Activated T-cell treated with anti-CD3 and anti-CD28 coated beads for 24 hours (primary cell): ENCODE measurements around the gene SMIM27.
A peak's percentile ranks its signal among the peaks of the same experiment; 100 is the strongest.

Source experiments
- DNase-seq: peaks from one replicate; pipeline ENCODE4 v3.0.0-alpha.2; 2020; ENCODE audit warnings: low read depth

The SMIM27 gene

DNA sequence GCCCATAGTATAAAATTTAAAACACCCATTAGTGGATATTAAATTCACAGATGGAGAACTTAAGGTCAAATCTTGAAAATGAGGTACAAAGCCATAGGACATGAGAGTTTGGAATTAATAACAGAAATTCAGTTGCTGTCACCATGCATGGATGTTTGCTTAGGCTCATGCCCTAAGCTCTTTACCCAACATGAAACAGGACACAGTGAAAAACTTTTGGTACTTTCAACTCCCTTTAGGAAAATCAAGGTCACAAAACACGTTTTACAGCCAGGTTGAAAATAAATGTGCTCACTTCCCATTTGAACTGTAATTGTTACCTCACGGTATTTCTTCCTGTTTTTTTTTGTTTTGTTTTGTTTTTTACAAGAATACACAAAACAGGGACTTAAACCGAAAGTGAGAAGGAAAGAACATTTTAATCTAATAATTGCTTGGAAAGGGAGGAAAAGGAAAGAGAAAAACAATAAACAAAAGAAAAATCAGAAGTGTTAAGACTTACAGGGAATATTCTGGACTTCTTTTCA lies 6.3 kb downstream of the SMIM27 start:
- DNase-seq: no peak

DNA sequence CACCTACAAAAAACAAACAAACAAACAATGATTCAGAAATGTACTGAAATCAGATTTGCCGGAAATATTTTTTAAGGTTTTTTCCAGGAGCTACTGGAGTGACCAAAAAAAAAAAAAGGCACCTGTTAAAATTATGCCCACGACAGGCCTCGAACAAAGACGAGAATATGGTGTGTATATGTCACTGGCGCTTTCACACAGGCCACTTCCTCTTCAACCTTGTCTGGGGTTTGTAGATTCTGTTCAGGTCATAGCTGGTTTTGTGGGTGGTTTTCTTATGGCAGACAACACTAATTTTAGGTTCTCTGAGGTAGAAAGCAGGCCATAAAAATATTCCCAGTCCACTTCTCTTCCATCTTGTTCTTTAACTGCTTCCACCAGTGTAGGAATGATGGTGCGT lies 13.8 kb downstream of the SMIM27 start:
- DNase-seq: no peak

DNA sequence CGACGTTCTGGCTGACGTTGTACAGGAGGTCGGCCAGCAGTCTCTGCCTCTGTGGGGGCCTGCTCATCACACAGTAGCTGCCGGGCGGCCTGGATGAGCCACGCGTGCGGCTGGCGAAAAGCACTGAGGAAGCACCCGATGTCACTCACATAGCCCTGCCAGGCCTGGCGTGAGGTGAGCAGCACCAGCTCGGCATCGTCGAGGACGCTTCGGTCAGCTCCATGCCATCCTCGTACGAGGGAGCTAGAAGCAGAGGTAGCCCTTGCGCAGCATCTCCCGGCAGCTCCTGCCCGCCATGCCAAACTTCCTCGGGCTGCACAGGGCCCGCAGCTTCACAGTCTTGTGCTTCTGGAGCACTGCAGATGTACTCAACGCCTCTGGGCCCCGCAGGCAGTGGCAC lies 14.6 kb downstream of the SMIM27 start:
- DNase-seq: no peak

DNA sequence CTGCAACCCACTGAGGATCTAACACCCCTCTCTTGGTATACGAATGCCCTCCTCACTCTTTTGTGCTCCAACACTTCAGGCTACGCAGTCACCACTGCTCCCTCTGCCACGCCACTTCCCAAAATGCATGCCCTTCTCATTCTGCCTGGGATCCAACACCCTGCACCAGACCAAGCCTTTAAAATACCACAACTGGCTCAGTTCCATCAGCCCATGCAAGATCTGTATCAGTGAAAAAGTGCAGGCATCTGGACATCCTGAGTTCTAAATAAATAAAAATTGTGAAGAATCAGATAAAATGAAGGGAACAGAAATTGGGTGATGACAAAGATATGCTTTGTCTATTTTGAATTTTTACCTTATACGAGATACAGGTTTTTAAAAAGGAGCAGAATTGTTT lies 18.1 kb downstream of the SMIM27 start:
- DNase-seq: no peak

DNA sequence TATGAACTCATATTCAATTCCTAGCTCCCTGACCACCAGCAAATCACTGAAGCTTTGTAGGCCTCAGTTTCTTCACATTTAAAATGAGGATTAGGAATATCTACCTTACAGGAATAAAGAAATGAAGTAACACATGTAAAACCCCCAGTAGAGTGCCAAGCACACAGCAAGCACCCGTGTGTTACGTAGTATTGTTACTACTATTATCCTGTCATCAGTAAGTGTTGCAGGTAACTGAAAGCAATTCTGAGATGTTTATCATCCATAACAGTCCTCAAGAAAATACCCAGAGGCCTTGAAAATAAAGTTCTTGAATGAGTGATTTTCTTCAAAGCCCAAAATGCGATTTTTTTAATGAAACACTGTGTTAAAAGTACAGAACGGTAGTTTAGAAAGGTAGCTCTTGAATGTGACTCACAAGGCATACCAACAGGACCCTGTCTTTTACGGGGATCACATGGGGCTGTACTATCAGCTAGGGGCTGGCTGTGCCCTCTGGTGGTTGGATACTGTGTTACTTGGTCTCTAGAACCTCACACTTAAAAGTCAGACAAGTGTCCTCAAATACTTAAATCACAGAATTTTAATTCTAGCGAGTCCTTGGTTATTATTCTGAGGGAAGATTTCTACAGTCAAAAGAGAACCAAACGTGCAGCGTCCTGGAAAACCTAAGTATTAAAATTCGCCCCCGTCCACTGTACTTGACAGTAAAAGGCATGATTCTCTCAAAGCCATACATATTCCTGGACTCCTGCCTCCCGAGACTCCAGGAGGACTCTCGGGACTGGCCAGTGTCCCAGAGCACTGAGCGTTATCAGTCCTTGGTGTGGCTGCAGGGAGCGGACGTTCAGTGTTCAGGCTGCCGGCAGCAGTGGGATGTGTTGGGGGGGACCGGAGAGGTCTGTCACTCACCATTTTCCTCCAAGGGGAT lies 20.1 kb downstream of the SMIM27 start:
- DNase-seq: peak; percentile 72

DNA sequence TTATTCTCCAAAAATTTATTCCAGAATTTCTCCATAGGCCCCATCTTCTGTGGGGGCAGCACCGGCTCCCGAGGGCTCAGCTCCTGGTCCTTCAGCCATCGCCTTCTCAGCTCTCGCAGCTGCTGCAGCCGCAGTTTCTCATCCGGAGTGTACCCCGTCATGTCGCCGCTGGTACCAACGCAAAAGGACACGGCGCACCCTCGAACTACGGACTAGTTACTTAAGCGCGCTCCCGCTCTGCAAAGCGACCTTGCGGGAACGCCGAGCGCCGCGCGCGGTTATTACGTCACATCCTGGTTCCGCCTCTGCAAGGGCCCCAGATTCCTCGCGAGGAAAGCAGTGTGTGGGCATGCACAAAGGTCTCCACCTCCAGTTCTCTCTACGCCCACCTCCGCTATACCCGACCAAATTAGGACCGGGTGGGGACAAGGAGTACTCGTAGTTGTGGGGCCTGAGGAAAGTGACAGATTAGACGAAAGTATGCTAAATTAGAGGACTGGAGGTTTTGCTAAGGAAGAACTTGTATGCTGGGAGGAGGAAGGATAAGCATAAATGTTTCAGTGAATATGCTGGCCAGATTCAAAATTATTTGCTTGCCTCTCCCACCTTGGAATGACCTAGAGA lies 20.9 kb downstream of the SMIM27 start, which contains the start of gene NDUFB6:
TSS of gene NDUFB6 (minus strand) at position 260 of the 624 bp plus-strand sequence. CDS start at position 161, 99 bp downstream.
- peak; percentile 92 for DNase-seq

DNA sequence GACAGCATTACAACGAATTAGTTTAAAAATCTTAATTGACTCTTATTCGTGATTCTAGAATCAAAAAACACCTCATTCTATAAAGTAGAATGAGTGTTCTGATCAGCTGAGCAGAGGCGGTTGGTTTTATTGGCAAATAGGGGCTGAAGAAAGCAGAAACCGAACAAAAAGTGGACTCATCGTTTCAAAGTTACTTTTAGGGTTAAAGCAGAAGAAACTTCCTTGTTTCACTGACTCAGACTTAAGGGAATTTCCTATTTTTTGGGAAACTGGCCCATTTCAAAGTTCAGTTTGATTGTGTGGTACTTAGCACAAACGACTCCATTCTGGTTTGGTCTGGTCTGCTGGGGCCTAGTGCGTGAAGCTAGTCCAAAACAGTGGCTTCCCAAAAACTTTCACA lies 21.7 kb downstream of the SMIM27 start:
- no peak for DNase-seq

DNA sequence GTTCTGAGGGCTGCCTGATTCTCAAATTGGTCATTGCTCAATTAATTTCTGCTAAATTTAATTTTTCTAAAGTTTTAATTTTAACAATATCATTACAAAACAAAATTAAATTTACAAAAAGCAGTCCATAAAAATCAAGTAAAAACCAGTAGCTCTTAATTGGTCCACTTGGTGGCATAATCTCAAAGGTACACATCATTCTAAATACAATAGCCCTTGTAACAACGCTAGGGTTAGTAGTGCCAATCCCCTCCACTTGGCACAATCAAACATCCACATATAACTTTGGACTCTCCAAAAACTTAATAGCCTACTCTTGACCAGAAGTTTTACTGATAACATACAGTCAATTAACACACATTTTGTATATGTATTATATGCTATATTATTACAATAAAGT lies 22.7 kb downstream of the SMIM27 start:
- no peak for DNase-seq

DNA sequence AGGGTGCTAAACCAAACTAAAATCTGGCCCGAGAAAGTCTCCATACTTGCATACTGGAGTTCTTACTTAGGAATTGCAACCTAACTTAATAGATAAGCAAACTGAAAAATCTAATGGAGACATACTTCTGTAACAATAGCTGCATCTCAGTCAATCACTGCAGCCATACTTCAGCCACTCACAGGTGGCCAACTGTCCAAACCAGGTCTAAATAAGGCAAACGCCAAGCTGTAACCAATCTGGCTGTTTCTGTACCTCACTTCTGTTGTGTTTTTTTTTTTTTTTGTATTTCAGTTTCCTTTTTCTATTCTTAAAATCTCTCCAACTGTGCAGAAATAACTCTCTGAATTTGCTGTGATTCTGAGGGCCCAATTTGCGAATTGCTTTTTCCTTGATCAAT lies 25.2 kb downstream of the SMIM27 start:
- DNase-seq: no peak

DNA sequence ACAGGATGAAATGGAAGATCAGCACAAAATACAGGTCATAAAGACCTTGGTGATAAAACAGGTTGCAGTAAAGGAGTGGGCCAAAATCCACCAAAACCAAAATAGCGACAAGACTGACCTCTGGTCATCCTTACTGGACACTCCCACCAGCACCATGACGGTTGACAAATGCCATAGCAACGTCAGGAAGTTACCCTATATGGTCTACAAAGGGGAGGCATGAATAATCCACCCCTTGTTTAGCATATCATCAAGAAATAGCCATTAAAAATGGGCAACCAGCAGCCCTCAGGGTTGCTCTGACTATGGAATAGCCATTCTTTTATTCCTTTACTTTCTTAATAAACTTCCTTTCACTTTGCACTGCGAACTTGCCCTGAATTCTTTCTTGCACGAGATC lies 26.8 kb downstream of the SMIM27 start:
- no peak for DNase-seq

DNA sequence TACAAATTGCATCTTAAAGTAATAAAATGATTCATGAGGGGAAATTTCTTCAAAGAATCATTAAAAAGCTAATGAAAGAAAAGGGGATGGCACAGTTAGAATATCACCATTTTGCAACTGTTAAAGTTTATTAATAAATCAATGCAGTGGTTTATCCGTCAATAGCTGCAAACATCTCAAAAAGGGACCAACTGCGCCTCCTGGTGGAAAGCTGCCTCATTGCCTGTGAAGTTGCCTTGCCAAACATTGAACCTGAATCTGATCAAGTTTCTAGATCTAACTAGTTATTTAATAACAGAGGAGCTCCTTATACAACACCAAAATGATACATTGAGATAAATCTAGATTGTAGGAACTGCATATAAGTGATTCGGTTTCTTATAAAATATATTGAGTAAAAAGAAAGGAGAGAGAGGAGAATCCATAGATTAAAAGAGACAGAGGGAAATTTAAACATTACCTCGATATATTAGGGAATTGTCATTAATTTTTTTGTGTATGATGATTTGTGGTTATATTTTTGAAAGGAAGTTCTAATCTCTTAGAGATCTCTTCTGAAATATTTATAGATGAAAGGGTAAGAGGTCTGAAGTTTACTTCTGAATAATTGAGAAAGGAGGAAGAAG lies 27.7 kb downstream of the SMIM27 start:
- DNase-seq: peak; percentile 59

DNA sequence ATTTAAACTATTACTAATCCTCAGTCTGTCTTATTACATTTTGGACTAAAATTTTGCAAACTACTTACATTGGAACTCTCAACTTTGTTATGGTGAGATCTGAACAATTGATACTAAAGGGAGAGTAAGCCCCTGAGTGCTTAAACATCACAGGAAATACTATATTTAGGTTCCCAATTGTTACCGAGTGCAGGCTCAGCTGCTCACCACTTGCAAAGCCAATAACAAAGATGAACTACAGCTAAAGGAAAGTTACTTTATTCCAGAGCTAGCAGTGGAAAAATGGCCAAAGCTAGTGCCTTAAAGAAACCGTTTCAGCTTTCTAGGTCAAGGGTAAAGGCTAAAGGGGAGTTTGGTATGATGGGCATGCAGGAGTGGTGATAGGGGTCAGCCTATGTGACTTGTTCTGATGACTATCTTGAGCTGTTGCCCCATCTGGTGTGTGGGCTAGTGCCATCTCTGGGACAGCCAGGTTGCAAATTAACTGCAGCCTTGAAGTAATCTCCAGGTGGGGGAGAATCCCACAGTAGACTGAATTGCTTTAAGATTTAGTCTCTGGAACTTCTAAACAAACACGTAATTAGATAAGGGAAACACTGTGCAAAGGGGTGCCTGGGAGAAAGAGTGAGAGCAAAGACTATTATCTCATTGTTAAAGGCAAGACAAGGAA lies 28.6 kb downstream of the SMIM27 start:
- DNase-seq: no peak

DNA sequence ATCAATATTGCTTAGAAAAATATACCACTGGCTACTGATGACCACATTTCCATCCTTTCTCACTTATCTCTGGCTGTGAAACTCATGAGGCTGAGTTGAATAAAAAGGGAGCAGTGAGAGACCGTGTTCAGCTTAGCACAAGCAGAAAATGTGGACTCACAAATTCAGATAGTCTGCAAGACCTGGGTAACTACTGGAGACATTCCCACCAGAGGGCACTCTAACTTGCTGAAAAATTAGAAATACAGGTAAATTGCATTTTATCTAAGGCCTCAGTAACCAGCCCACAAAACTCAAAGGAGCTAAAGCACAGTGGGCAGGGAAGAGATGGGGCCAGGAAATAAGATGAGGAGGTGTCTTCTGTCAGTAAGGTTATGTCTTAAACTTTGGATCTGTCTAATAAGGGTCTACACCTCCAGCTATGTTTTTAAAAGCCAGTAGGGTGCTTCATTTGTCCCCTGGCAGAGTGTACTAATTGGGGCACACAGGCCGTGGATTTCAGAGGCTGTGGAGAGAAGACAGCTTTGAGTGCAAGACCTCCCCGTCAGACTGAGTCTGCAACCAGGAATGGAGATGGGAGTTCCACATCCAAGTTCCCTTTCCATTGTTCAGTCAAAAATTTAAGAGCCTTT lies 29.5 kb downstream of the SMIM27 start:
- DNase-seq: no peak

DNA sequence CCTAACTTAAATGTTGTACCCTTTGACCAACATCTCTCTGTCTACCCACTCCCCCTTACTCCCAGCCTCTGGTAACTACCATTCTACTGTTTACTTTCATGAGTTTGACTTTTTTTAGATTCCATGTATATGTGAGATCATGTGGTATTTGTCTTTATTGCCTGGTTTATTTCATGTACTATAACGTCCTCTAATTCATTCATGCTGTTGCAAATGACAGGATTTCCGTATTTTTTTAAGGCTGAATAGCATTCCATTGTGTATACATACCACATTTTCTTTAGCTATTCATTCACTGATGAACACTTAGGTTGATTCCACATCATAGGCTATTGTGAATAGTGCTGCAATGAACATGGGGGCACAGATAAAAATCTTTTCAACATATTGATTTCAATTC lies 32.7 kb downstream of the SMIM27 start:
- DNase-seq: no peak

DNA sequence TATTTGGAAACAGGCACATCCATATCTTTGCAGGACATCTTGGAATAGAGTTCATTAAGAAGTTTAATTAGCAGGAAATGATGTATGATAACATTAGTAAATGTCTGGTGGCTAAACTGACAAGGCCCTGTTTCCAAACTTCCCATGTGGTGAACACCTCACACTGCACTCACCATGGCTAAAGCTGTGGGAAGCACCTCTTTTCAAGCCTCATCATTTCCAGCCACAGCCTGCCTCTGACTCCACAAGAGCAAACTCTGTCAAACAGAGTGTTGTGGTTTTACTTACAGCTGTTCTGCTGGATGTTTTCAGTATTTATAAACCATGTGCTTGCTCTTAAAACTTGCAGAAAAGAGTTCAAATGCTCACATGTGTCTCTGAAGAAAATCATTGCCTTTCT lies 35.8 kb downstream of the SMIM27 start:
- no peak for DNase-seq

DNA sequence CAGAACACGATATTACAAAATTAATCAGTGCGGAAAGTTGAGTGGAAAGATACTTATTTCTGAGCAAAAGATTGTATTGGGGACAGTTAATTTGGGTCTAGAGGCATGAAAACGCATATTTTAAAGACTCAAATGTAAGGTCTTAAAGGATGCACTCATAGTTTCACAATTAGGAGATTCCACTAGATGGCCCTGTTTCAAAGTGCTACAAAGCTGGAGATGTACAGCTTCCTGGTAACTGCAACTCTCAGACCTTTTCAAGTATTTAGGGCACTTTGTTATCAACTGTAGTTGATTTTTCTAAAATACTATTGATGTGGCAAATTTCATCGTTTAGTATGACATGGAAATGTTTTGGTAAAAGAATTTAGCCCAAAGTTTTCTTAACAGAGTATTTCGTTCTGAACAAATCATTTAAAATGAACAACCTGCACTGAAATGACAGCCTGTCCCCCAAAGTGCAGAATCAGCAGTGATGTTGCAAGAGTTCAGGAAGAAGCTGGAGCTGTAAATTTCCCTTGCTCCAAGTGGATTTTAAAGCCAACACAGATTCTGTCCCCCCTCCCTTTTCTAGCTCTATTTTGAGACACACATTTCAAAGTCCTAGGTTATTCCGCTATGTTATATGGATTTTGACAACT lies 37.1 kb downstream of the SMIM27 start:
- no peak for DNase-seq

DNA sequence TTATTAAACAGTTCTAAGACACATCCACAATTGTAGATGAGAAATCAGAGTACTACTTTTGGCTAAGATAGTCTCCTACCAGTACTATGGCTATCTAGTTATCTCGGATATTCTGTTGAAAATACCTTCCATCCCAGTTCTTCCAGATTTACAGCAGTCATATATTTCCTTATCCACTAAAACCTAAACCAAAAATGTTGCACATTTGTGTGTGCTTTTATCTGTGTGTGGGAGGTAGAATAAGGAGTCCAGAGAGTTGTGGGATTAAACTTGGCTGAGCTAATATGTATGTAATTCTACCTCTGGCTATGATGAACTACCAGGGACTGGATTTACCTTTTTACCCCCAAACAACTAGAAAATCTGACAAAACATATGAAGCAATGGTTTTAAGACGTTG lies 38.3 kb downstream of the SMIM27 start:
- DNase-seq: no peak

DNA sequence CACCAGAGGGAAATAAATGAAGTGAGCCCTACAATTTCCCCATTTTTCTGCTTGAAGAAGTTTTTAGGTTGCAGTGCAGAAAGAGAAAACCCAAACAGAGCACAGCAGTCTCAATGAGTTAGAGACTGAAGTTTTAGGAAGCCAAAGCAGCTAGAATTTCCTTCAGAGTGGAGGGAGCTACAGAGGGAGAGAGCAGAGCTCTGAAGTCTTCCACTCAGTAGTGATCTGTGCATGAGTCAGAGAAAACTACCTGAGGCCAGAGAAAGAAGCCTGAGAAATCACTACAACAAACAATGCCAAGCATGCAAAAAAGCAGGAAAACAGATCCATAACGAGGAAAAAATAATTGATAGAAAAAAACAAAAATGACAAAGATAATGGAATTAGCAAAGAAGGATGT lies 38.8 kb downstream of the SMIM27 start:
- no peak for DNase-seq

DNA sequence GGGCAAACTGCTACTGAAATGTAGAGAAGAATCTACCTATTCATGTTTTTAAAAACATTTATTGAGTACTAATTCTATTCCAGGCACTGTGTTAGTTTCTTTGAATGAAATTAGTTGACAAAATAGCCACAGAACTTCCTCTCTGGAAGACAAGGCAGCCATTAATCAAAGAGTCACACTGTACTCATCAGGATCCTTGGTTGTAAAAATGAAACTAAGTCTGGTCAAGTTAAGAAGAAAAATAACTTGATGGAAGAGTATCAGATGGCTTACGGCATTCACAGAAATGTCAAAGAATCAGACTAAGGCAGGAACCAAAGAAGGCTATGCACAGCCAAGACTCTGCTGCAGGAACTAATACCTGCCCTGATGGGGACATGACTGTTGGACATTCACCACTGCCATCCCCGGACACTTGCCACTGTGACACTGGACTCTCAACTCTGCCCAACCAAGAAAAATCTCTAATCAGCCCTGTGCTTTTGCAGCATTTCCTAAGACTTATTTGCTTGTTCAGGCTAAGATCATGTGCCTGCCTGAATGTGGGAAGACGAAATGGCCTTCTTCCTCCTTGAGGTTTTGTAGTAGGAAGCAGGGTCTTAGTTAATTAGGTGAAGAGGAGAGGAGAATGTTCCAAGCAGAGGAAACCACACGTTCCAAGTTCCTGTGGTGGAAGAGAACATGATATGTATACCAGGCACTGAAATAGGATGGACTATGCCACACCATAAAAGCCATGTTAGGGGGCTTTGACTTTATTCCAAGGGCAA lies 44.2 kb downstream of the SMIM27 start:
- DNase-seq: no peak

DNA sequence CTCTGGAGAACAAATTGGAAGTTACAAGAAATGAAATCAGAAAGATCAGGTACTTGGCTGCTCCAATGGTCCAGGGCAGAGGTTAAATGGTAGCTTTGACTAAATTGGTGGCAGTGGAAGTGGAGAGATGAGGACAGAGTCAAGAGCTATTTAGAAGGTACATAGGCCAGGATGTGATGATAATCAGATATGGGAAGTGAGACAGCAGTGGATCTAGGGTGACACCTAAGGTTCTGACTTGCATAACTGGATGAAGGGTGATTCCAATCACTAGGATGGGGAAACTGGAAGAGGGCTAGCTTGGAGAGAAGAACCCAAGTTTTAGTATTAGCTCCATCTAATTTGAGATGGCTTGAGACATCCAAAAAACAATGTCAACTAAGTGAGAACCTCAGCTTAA lies 44.8 kb downstream of the SMIM27 start:
- no peak for DNase-seq
